ENCODE data around the gene L3MBTL4.

The L3MBTL4 gene

GRCh38 chr18:5977022-5977421 is 437.7 kb downstream of the L3MBTL4 start:
- no peak for DNase-seq (ENCODE audit: low spot score)
- no peak for TF ChIP-seq CTCF (IDR thresholded peaks at IDR 0.05; ENCODE audit: extremely low read depth, missing control alignments)

GRCh38 chr18:5975111-5976002 is 439.4 kb downstream of the L3MBTL4 start:
- DNase-seq (ENCODE audit: low spot score): peak; percentile 58
- no peak for TF ChIP-seq CTCF (IDR thresholded peaks at IDR 0.05; ENCODE audit: extremely low read depth, missing control alignments)

GRCh38 chr18:5974696-5975095 is 440.0 kb downstream of the L3MBTL4 start:
- DNase-seq (ENCODE audit: low spot score): no peak
- no peak for TF ChIP-seq CTCF (IDR thresholded peaks at IDR 0.05; ENCODE audit: extremely low read depth, missing control alignments)

- TF ChIP-seq CTCF (IDR thresholded peaks at IDR 0.05; ENCODE audit: extremely low read depth, missing control alignments): no peak
- no peak for DNase-seq (ENCODE audit: low spot score)
Measured at GRCh38 chr18:5973099-5973498, 441.6 kb downstream of the L3MBTL4 start.

GRCh38 chr18:5972298-5972697 is 442.4 kb downstream of the L3MBTL4 start:
- peak; percentile 25 for DNase-seq (ENCODE audit: low spot score)
- TF ChIP-seq CTCF (IDR thresholded peaks at IDR 0.05; ENCODE audit: extremely low read depth, missing control alignments): no peak

- TF ChIP-seq CTCF (IDR thresholded peaks at IDR 0.05; ENCODE audit: extremely low read depth, missing control alignments): no peak
- DNase-seq (ENCODE audit: low spot score): no peak
Measured at GRCh38 chr18:5969989-5970403, 444.7 kb downstream of the L3MBTL4 start.

GRCh38 chr18:5969355-5969988 is 445.2 kb downstream of the L3MBTL4 start:
- TF ChIP-seq CTCF (IDR thresholded peaks at IDR 0.05; ENCODE audit: extremely low read depth, missing control alignments): no peak
- no peak for DNase-seq (ENCODE audit: low spot score)

Measured in GM20000 (cell line).